Activated T-cell treated with anti-CD3 and anti-CD28 coated beads, Interleukin-2, amount 50 U/mL, for 72 hours (primary cell): ENCODE measurements around the gene TENM4. TPM values are rescaled to one million over a fixed set of nuclear protein-coding genes. Genes with fewer than 3 reads are reported as not detected.

ENCODE experiments used
- ATAC-seq, 2 donors: fragments of 150-1000 bp; cut with Tn5 transposase; replicated peaks in 1 of 2; 2 replicates each; pipeline ENCODE4 v1.10.0; 2021; ENCODE audit warnings: moderate library complexity in 2 of 2, mild to moderate bottlenecking in 1 of 2
- DNase-seq, 2 donors: peaks; one replicate each; pipeline ENCODE4 v3.0.0; 2021 to 2022; ENCODE audit warnings: mixed read lengths in 1 of 2
- H3K27ac Mint-ChIP-seq: one replicate; pipeline ENCODE4 v1.8.0; 2022; ENCODE audit warnings: mild to moderate bottlenecking, moderate library complexity, mixed read lengths
- H3K27me3 Mint-ChIP-seq: one replicate; pipeline ENCODE4 v1.8.0; 2022; ENCODE audit warnings: low read depth, mixed read lengths
- H3K36me3 Mint-ChIP-seq, 2 donors: one replicate each; pipeline ENCODE4 v1.8.0; 2022; ENCODE audit warnings: mixed read lengths in 2 of 2, mild to moderate bottlenecking in 1 of 2; ENCODE audit not compliant: insufficient read depth in 2 of 2
- H3K4me1 Mint-ChIP-seq: one replicate; pipeline ENCODE4 v1.8.0; 2022; ENCODE audit warnings: low read depth, mixed read lengths
- H3K4me3 Mint-ChIP-seq, 2 donors: one replicate each; pipeline ENCODE4 v1.8.0; 2022; ENCODE audit warnings: mild to moderate bottlenecking in 2 of 2, mixed read lengths in 2 of 2, moderate library complexity in 2 of 2
- H3K9me3 Mint-ChIP-seq, 2 donors: one replicate each; pipeline ENCODE4 v1.8.0; 2022; ENCODE audit warnings: mixed read lengths in 2 of 2
- total RNA-seq, 2 donors: library from RNA; stranded (reverse); gene quantifications; one replicate each; pipeline ENCODE4 v1.2.3, GENCODE V29; 2022

The TENM4 gene
- total RNA-seq, result under 1 TPM in 1 of 2 donors, not detected in 1; 0.21 TPM

- DNase-seq (peak in 1 of 2 donors; percentile 7), ATAC-seq (peak in 1 of 2 donors; percentile 33)
- peak within 1 kb of the TSS; percentile 53 to 55 for H3K4me3 Mint-ChIP-seq
- H3K27ac Mint-ChIP-seq, result no peak within 1 kb of the TSS
- H3K4me1 Mint-ChIP-seq, result peaks cover 6% of the 10 kb centered on the region
- H3K36me3 Mint-ChIP-seq, result peaks cover 2 to 5% of the 10 kb centered on the region in 2 donors
- peaks cover 0 to 1% of the 10 kb centered on the region in 2 donors for H3K9me3 Mint-ChIP-seq
- peaks cover 55% of the 10 kb centered on the region for H3K27me3 Mint-ChIP-seq
Measured at GRCh38 chr11:79440571-79441460, at the start of gene TENM4. TSS of gene TENM4 (minus strand) at chr11:79441030. CDS start at chr11:79069944, 371,086 bp downstream.

- H3K27ac Mint-ChIP-seq, result no peak overlapping the region
- ATAC-seq, result no peak
- no peaks in the 10 kb centered on the region for H3K4me1 Mint-ChIP-seq
- no peaks in the 10 kb centered on the region for H3K9me3 Mint-ChIP-seq
- peaks cover 2% of the 10 kb centered on the region for H3K27me3 Mint-ChIP-seq
- no peak overlapping the region for H3K4me3 Mint-ChIP-seq
- H3K36me3 Mint-ChIP-seq, result no peaks in the 10 kb centered on the region
- DNase-seq, result no peak
Measured at GRCh38 chr11:79488286-79488685, 47.5 kb upstream of the TENM4 start.

GRCh38 chr11:79487412-79487811 lies 46.6 kb upstream of the TENM4 start:
- H3K9me3 Mint-ChIP-seq, result no peaks in the 10 kb centered on the region
- DNase-seq (no peak), ATAC-seq (no peak)
- H3K27me3 Mint-ChIP-seq, result no peaks in the 10 kb centered on the region
- no peak overlapping the region for H3K27ac Mint-ChIP-seq
- no peaks in the 10 kb centered on the region for H3K36me3 Mint-ChIP-seq
- no peaks in the 10 kb centered on the region for H3K4me1 Mint-ChIP-seq
- no peak overlapping the region for H3K4me3 Mint-ChIP-seq

GRCh38 chr11:79486242-79486984 lies 45.6 kb upstream of the TENM4 start:
- Mint-ChIP-seq H3K4me1 (no peaks in the 10 kb centered on the region), H3K27me3 (no peaks in the 10 kb centered on the region), H3K9me3 (no peaks in the 10 kb centered on the region), H3K4me3 (no peak overlapping the region), H3K36me3 (no peaks in the 10 kb centered on the region), H3K27ac (no peak overlapping the region)
- ATAC-seq, result no peak
- DNase-seq, result no peak

GRCh38 chr11:79485694-79486093 lies 44.9 kb upstream of the TENM4 start:
- no peak for ATAC-seq
- Mint-ChIP-seq H3K4me1 (no peaks in the 10 kb centered on the region), H3K4me3 (no peak overlapping the region), H3K27me3 (no peaks in the 10 kb centered on the region), H3K9me3 (no peaks in the 10 kb centered on the region), H3K36me3 (no peaks in the 10 kb centered on the region), H3K27ac (no peak overlapping the region)
- DNase-seq, result no peak

GRCh38 chr11:79484872-79485271 lies 44.0 kb upstream of the TENM4 start:
- ATAC-seq, result no peak
- Mint-ChIP-seq H3K9me3 (peaks cover 0 to 2% of the 10 kb centered on the region in 2 donors), H3K27me3 (no peaks in the 10 kb centered on the region), H3K4me1 (no peaks in the 10 kb centered on the region), H3K4me3 (no peak overlapping the region), H3K27ac (no peak overlapping the region), H3K36me3 (no peaks in the 10 kb centered on the region)
- DNase-seq, result no peak

- H3K4me1 Mint-ChIP-seq, result no peaks in the 10 kb centered on the region
- no peaks in the 10 kb centered on the region for H3K36me3 Mint-ChIP-seq
- no peak for DNase-seq
- no peak overlapping the region for H3K27ac Mint-ChIP-seq
- peak in 1 of 2 donors; percentile 65 for ATAC-seq
- H3K9me3 Mint-ChIP-seq, result peaks cover 0 to 6% of the 10 kb centered on the region in 2 donors
- no peaks in the 10 kb centered on the region for H3K27me3 Mint-ChIP-seq
- H3K4me3 Mint-ChIP-seq, result no peak overlapping the region
Measured at GRCh38 chr11:79482800-79483199, 42.0 kb upstream of the TENM4 start.

GRCh38 chr11:79481795-79482194 lies 41.0 kb upstream of the TENM4 start:
- H3K36me3 Mint-ChIP-seq, result no peaks in the 10 kb centered on the region
- peaks cover 0 to 11% of the 10 kb centered on the region in 2 donors for H3K9me3 Mint-ChIP-seq
- DNase-seq (no peak), ATAC-seq (no peak)
- H3K27ac Mint-ChIP-seq, result no peak overlapping the region
- no peak overlapping the region for H3K4me3 Mint-ChIP-seq
- H3K4me1 Mint-ChIP-seq, result no peaks in the 10 kb centered on the region
- H3K27me3 Mint-ChIP-seq, result no peaks in the 10 kb centered on the region

- ATAC-seq, result no peak
- Mint-ChIP-seq H3K36me3 (no peaks in the 10 kb centered on the region), H3K27me3 (no peaks in the 10 kb centered on the region), H3K4me1 (no peaks in the 10 kb centered on the region), H3K27ac (no peak overlapping the region), H3K4me3 (no peak overlapping the region), H3K9me3 (peaks cover 0 to 11% of the 10 kb centered on the region in 2 donors)
- no peak for DNase-seq
Measured at GRCh38 chr11:79480864-79481263, 40.0 kb upstream of the TENM4 start.

GRCh38 chr11:79472819-79473529 lies 32.1 kb upstream of the TENM4 start:
- H3K4me1 Mint-ChIP-seq, result no peaks in the 10 kb centered on the region
- no peaks in the 10 kb centered on the region for H3K36me3 Mint-ChIP-seq
- DNase-seq (no peak), ATAC-seq (no peak)
- H3K9me3 Mint-ChIP-seq, result peaks cover 0 to 5% of the 10 kb centered on the region in 2 donors
- H3K27ac Mint-ChIP-seq, result no peak overlapping the region
- H3K27me3 Mint-ChIP-seq, result no peaks in the 10 kb centered on the region
- no peak overlapping the region for H3K4me3 Mint-ChIP-seq

GRCh38 chr11:79471071-79471844 lies 30.4 kb upstream of the TENM4 start:
- H3K4me1 Mint-ChIP-seq, result no peaks in the 10 kb centered on the region
- H3K36me3 Mint-ChIP-seq, result no peaks in the 10 kb centered on the region
- no peaks in the 10 kb centered on the region for H3K27me3 Mint-ChIP-seq
- H3K4me3 Mint-ChIP-seq, result no peak overlapping the region
- no peak for ATAC-seq
- H3K9me3 Mint-ChIP-seq, result no peaks in the 10 kb centered on the region
- H3K27ac Mint-ChIP-seq, result no peak overlapping the region
- DNase-seq, result no peak

GRCh38 chr11:79470161-79470560 lies 29.3 kb upstream of the TENM4 start:
- DNase-seq, result no peak
- ATAC-seq, result no peak
- H3K27ac Mint-ChIP-seq, result no peak overlapping the region
- H3K4me3 Mint-ChIP-seq, result no peak overlapping the region
- no peaks in the 10 kb centered on the region for H3K36me3 Mint-ChIP-seq
- no peaks in the 10 kb centered on the region for H3K4me1 Mint-ChIP-seq
- H3K9me3 Mint-ChIP-seq, result no peaks in the 10 kb centered on the region
- no peaks in the 10 kb centered on the region for H3K27me3 Mint-ChIP-seq
